A549 treated with Mapracorat at 1 μM for 4 hours (cell line): ENCODE measurements around the gene ALX4. TPM values are rescaled to one million over a fixed set of nuclear protein-coding genes. Genes with fewer than 3 reads are reported as not detected.

Experiments
- total RNA-seq: library from RNA; stranded (reverse); fragments of 200-300 nt; extraction: Qiagen RNA extraction; gene quantifications from 5 replicates; pipeline ENCODE4 v1.2.3, GENCODE V29; 2022

The ALX4 gene
- 2.0 to 2.7 TPM (median 2.6 TPM) in 5 replicates for total RNA-seq

DNA sequence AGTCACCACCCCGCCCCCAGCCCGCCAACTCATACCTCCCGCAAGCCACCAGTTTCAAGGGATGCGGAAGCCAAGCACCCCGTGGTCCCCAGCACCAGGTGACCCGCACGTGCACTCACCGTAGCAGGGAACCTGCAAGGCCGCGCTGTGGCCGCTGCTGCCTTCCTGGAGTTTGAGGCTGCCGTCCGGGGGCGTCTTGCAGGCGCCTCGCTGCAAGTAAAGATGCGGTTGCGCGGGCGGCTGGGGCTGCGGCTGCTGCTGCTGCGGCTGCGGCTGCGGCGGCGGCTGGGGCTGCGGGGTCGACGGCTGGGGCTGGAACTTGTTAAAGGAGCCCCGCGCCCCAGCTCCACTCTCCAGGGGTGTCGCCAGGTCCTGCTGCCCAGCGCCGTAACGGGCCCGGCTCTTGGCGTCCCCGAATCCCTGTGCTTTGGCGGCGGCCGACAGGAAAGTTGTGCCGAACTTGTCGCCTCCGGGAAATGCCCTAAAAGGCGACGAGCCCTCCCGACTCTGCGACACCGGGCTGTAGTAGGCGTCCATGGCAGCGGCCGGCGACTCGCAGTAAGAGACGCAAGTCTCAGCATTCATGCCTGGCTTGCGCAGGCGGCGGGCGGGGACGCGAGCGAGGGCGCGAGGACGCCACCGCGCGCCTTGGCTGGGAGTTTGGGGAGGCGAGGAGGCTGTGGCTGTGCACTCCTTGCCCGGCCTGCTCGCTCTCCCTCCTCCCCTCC, at the start of gene ALX4:
ALX4 (minus strand) TSS at position 662 of the 728 bp plus-strand sequence; CDS start at position 585, 77 bp downstream.

Other genes with a start within 250 kb of the ALX4 start
- gene ACCS, start 243.9 kb downstream of the ALX4 start, total RNA-seq: 12.8 to 19.0 TPM (median 17.6 TPM) in 5 replicates
- 53.3 to 58.3 TPM (median 56.6 TPM) in 5 replicates for gene EXT2, start 214.5 kb downstream of the ALX4 start, total RNA-seq